ENCODE data around the gene RDH14. TPM values are rescaled to one million over a fixed set of nuclear protein-coding genes. Genes with fewer than 3 reads are reported as not detected.
A peak's percentile ranks its signal among the peaks of the same experiment; 100 is the strongest.

Gene RDH14
- total RNA-seq, 4 donors from 2014 or later: 23.5 to 35.8 (median 31.6) TPM

DNA sequence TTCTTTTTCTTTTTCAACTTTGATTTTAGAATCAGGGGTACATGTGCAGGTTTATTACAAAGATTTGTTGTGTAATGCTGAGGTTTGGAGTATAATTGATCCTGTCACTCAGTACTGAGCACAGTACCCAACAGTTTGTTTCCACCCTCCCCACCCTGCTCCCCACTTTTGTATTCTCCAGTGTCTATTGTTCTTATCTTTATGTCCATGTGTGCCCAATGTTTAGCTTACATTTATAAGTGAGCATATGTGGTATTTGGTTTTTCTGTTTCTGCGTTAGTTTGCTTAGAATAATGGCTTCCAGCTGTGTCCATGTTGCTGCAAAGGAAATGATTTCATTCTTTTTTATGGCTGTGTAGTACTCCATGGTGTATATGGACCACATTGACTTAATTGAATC is 43.1 kb downstream of the RDH14 start:
- TF ChIP-seq, protein P1, sequence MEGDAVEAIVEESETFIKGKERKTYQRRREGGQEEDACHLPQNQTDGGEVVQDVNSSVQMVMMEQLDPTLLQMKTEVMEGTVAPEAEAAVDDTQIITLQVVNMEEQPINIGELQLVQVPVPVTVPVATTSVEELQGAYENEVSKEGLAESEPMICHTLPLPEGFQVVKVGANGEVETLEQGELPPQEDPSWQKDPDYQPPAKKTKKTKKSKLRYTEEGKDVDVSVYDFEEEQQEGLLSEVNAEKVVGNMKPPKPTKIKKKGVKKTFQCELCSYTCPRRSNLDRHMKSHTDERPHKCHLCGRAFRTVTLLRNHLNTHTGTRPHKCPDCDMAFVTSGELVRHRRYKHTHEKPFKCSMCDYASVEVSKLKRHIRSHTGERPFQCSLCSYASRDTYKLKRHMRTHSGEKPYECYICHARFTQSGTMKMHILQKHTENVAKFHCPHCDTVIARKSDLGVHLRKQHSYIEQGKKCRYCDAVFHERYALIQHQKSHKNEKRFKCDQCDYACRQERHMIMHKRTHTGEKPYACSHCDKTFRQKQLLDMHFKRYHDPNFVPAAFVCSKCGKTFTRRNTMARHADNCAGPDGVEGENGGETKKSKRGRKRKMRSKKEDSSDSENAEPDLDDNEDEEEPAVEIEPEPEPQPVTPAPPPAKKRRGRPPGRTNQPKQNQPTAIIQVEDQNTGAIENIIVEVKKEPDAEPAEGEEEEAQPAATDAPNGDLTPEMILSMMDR (IDR thresholded peaks at IDR 0.05): no peak
- ATAC-seq (ENCODE audit: low FRiP score) (no peak), DNase-seq (ENCODE audit: low spot score) (no peak)

DNA sequence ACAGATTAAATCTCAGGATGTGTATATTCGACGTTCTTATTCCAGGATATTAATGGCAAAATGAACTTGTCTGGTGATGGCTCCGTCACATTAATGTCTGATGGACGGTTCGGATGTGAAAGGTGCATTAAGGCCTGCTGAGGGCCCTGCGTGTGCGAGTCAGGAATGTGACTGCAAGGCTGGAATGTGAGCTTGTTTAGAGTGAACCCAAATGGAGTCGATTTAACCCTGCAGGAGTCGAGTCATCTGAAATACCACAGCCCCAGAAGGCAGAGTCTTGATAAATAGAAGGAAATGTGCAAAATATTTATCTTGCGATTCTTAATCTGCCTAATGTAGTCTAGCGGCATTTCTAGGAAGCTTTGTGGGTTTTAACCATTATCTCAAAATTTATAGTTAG is 44.3 kb downstream of the RDH14 start:
- no peak for ATAC-seq (ENCODE audit: low FRiP score)
- DNase-seq (ENCODE audit: low spot score): no peak
- TF ChIP-seq, protein P1 (IDR thresholded peaks at IDR 0.05): no peak

DNA sequence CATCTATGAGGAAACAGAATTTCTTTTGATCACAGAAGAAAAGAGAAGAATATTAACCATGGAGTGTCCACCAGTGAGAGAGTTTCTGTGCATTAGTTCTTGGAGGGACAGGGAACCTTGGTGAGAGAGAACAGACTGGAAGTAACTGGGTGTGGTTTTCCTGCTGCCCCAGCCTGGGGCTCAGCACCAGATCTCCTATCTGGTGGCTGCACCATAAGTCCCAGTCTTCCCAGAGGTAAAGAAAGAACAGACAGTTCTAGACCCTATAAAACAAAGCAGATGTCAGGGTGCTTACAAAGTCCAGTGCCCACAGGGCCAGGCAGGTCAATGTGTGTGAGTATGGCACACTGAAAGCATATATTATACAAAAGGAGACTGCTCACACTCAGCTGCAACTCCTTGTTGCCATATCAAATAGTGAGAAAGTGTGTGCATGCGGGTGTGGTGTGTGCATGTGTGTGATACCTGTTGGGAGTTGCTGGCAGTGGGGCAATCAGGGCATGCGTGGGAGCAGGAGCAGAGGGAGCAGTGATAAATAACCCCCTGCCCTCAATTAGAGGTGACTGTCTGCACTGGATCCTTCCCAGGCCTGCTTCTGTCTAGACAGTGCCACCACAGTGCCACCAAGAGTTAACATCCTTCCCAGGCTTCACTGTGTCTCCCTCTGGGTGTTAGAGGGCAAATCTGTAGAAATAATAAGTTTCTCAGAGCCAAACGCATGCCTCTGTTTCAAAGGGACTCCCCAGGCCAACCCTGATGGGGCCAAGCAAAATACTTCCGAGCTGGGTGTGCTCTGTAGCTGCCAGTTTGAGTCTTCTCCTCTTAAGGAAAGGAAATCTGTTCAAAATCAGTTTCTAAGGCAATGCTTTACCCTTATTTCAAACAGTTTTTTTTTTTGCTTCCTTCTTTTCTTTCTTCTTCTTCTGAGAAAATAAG is 45.7 kb downstream of the RDH14 start:
- peak; percentile 41 for ATAC-seq (ENCODE audit: low FRiP score)
- no peak for DNase-seq (ENCODE audit: low spot score)
- TF ChIP-seq, protein P1 (IDR thresholded peaks at IDR 0.05): no peak

DNA sequence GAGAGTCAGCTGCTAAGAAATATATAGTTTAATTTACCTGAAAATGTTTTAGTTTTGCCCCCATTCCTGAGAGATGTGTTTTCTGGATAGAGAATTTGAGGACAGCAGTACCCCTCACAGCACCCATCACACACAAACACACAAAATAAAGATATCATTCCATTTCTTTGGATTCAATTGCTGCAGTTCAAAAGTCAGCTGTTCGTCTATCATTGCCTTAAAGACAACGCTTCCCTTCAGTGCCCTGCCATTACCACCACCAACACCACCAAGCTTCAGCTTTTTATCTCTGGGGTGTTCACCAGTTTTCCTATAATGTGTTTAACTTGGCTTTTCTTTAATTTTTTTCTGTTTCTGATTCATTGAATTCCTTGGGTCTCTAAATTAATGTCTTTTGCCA is 49.7 kb downstream of the RDH14 start:
- ATAC-seq (ENCODE audit: low FRiP score) (no peak), DNase-seq (ENCODE audit: low spot score) (no peak)
- TF ChIP-seq, protein P1 (IDR thresholded peaks at IDR 0.05): no peak

GRCh38 chr2:18506883-18507509 is 53.5 kb downstream of the RDH14 start:
- DNase-seq (ENCODE audit: low spot score) (no peak), ATAC-seq (ENCODE audit: low FRiP score) (no peak)
- TF ChIP-seq, protein P1 (IDR thresholded peaks at IDR 0.05): no peak

DNA sequence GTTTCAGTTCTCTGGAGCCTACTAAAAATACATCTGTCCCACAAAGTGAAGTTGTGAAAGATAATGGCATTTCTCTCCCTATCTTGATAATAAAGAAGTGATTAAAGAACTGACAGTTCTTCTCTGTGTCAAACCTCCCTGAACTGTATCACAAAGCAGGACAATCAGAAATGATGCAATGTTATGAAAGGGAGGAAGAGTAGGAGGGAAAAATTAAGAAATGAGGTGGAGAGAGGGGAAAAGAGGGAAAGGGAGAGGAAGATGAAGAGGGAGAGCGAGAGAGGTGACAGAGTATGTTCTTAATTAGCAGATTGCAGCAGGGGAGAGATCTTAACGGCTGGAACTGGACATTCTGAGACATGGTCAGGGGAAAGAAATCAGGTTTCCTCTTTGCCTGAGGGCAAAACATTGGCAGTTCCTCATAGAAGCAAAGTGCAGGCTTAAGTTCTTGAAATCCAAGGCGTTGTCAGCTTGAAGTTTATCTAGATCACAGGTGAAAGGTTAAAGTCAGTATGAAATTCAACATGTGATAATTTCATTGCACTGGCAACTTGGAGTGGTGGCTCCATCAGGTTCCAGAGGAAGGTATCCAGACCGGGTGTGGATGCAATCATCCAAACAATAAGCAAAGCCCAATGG is 54.6 kb downstream of the RDH14 start:
- TF ChIP-seq, protein P1 (IDR thresholded peaks at IDR 0.05): no peak
- ATAC-seq (ENCODE audit: low FRiP score): no peak
- no peak for DNase-seq (ENCODE audit: low spot score)

Small RNA genes within 50 kb of the gene (small RNA-seq; reads per million reads assigned to genes)
- gene RNU6-1215P: not detected

Other genes starting within 250 kb of the RDH14 start
- gene NT5C1B, start 28.9 kb upstream of the RDH14 start, total RNA-seq: not detected